MG63 (cell line): ENCODE measurements around the gene GRHL3. TPM values are rescaled to one million over a fixed set of nuclear protein-coding genes. Genes with fewer than 3 reads are reported as not detected.
A peak's percentile ranks its signal among the peaks of the same experiment; 100 is the strongest.

ENCODE experiments used
- DNase-seq: peaks from one replicate; pipeline ENCODE4 v3.0.0-alpha.2; 2020
- H3K27me3 ChIP-seq: fragments of 250-450 bp; sonication (Bioruptor Pico); 2 replicates; pipeline ENCODE4 v1.5.1; 2020; ENCODE audit warnings: mild to moderate bottlenecking, moderate library complexity
- H3K36me3 ChIP-seq: fragments of 250-450 bp; sonication (Bioruptor Pico); 2 replicates; pipeline ENCODE4 v1.5.1; 2020; ENCODE audit warnings: mild to moderate bottlenecking, moderate library complexity
- H3K4me3 ChIP-seq: fragments of 250-450 bp; sonication (Bioruptor Pico); 2 replicates; pipeline ENCODE4 v1.5.1; 2020; ENCODE audit warnings: mild to moderate bottlenecking, moderate library complexity
- H3K9me3 ChIP-seq: fragments of 250-450 bp; sonication (Bioruptor Pico); 2 replicates; pipeline ENCODE4 v1.5.1; 2020; ENCODE audit warnings: mild to moderate bottlenecking, moderate library complexity
- total RNA-seq: library from RNA; depleted of rRNA; stranded (reverse); fragments of >200 nt; shearing (Covaris generic); gene quantifications from 2 replicates; pipeline ENCODE4 v1.2.3, GENCODE V29; 2014; ENCODE audit warnings: low replicate concordance

Gene GRHL3
- total RNA-seq, 1 experiment from 2014 or later, result not detected

DNA sequence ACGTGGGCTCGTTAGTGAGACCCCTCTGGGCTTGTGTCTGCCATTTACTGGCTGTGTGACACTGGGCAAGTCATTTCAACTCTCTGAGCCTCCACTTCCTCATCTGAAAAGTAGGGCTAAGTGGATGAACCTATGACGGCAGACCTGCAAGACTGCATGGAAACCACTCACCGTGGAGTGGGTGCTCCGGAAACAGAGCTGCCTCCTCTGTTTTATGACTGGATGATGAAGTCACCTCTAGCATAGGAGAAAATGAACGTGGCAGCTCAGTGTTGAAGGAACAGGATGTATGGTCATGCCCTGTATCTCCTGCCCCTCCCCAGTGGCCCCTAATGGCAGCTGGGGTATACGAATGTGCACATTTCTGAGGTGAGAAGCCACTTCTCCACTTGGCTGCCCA lies 53.9 kb downstream of the GRHL3 start:
- no peaks in the 10 kb centered on the region for H3K9me3 ChIP-seq
- no peaks in the 10 kb centered on the region for H3K36me3 ChIP-seq
- DNase-seq, result no peak
- H3K4me3 ChIP-seq, result no peak overlapping the region
- no peaks in the 10 kb centered on the region for H3K27me3 ChIP-seq

GRCh38 chr1:24373710-24374109 lies 54.6 kb downstream of the GRHL3 start:
- DNase-seq, result no peak
- H3K9me3 ChIP-seq, result no peaks in the 10 kb centered on the region
- no peak overlapping the region for H3K4me3 ChIP-seq
- no peaks in the 10 kb centered on the region for H3K36me3 ChIP-seq
- no peaks in the 10 kb centered on the region for H3K27me3 ChIP-seq

GRCh38 chr1:24374891-24375786 lies 56.0 kb downstream of the GRHL3 start:
- Histone ChIP-seq H3K27me3 (no peaks in the 10 kb centered on the region), H3K36me3 (no peaks in the 10 kb centered on the region), H3K4me3 (no peak overlapping the region), H3K9me3 (no peaks in the 10 kb centered on the region)
- DNase-seq, result no peak

DNA sequence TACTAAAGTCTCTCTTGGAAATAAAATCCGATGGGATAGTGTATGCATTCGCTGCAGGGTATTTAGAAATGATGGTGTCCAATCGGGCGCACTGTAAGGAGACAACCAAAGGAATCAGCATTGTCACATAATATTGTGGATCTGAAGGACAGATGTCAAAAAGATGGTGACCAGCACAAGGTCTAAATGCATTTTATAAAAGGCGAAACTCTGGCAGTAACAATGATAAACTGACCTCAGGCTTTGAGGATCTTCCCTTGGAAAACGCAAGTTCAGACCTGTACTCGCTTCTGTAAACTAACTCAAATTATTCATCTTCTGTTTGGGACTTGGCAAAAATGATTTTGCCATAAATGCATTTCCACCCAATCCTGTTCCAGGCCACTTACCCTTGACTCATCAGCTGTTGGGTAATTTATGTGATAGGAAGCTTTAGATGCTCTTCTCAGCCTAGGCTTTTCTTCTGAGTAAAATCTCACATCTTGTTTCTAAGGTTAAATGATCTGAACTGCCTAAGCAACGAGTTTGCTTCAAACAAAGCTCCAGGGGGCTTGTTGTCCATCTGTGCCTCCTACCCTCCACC lies 60.7 kb downstream of the GRHL3 start:
- DNase-seq, result peak; percentile 27
- Histone ChIP-seq H3K4me3 (no peak overlapping the region), H3K27me3 (no peaks in the 10 kb centered on the region), H3K9me3 (no peaks in the 10 kb centered on the region), H3K36me3 (no peaks in the 10 kb centered on the region)

DNA sequence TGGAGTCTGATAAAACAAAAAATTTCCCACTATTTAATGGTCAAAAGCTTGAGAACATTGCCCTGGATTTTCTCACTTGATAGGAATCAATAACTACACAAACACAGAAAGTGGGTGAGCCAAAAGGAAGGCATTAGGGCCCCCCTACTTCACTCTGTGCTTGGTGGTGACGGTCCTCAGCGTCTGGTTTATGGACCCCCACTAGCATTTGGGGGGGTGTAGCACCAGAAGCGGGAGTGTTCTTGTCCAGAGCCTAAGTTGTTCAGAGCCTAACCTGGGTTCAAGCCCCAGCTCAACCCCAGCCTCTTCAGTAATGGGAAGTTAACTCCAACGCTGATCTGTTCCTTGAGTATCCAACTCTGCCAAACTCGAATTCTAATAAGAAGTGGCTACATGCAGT lies 61.4 kb downstream of the GRHL3 start:
- Histone ChIP-seq H3K27me3 (no peaks in the 10 kb centered on the region), H3K4me3 (no peak overlapping the region), H3K9me3 (no peaks in the 10 kb centered on the region), H3K36me3 (no peaks in the 10 kb centered on the region)
- no peak for DNase-seq

DNA sequence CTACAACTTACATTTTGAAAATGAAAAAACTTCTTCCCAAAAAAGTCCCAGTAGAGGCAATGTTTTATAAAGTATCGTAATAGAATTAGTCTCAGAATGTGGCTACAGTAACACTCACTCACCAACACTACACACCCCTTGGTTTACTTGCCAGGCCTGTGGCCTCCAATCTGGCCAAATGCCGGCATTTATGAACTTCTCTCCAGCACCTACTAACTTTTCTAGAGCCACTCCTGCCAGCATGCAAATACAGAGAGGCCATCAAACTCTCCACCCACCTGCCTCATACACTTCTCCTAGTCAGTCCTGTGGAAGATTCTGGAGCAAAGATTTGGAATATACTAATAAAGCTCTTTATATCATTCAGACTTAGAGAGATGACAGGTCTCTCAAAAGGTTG lies 62.1 kb downstream of the GRHL3 start:
- Histone ChIP-seq H3K27me3 (no peaks in the 10 kb centered on the region), H3K36me3 (no peaks in the 10 kb centered on the region), H3K9me3 (no peaks in the 10 kb centered on the region), H3K4me3 (no peak overlapping the region)
- DNase-seq, result peak; percentile 57

DNA sequence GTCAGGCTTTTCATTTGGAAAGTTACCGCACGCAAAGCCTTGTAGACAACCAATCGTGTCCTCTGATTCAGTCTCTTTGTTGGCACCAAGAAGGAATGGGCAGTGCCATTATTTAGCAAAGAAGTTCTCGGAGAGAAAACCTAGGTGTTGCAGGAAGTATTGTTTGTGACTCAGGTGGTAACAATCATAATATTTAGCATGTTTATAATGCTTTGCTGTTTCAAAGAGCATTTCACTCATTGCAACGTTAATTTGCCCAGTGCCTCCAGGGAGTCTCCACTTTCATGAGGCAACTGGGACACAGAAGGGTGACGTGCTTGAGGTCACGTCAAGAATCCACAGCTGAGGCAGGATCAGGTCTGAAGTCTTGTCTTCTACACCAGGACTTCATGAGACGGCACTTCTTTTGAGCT lies 63.0 kb downstream of the GRHL3 start:
- Histone ChIP-seq H3K27me3 (no peaks in the 10 kb centered on the region), H3K36me3 (no peaks in the 10 kb centered on the region), H3K4me3 (no peak overlapping the region), H3K9me3 (no peaks in the 10 kb centered on the region)
- DNase-seq, result no peak

DNA sequence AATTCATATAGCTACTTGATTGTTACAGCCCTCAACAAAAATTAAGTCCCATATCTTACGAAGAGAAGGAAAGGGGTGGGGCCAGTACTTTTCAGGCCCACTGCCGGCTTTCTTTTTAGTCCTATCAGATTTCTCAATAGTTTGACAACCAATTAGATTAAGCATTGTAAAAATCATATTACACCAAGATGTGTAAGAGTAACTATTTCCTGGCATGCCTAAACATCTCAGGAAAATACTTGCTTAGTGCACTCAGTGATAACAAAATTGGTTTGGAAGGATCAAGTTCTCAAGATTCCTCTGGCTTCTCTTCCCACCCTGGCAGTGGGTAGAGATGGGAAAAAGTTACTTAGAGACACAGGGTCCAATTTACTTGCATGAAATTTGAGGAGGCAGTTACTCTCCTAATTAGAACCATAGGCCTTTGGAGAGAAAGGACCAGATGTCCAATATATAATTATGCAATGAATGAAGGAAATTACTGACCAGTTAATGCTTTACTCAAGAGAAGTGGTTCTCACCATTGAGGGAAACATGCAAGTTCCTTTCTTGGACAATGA lies 64.3 kb downstream of the GRHL3 start:
- no peak overlapping the region for H3K4me3 ChIP-seq
- H3K27me3 ChIP-seq, result no peaks in the 10 kb centered on the region
- no peaks in the 10 kb centered on the region for H3K9me3 ChIP-seq
- no peaks in the 10 kb centered on the region for H3K36me3 ChIP-seq
- DNase-seq, result no peak

- H3K27me3 ChIP-seq, result no peaks in the 10 kb centered on the region
- no peaks in the 10 kb centered on the region for H3K9me3 ChIP-seq
- no peaks in the 10 kb centered on the region; the same call in 1 of the 2 replicates for H3K36me3 ChIP-seq
- no peak overlapping the region for H3K4me3 ChIP-seq
- peak; percentile 50 for DNase-seq
Observed at GRCh38 chr1:24384251-24385090, 65.3 kb downstream of the GRHL3 start.

DNA sequence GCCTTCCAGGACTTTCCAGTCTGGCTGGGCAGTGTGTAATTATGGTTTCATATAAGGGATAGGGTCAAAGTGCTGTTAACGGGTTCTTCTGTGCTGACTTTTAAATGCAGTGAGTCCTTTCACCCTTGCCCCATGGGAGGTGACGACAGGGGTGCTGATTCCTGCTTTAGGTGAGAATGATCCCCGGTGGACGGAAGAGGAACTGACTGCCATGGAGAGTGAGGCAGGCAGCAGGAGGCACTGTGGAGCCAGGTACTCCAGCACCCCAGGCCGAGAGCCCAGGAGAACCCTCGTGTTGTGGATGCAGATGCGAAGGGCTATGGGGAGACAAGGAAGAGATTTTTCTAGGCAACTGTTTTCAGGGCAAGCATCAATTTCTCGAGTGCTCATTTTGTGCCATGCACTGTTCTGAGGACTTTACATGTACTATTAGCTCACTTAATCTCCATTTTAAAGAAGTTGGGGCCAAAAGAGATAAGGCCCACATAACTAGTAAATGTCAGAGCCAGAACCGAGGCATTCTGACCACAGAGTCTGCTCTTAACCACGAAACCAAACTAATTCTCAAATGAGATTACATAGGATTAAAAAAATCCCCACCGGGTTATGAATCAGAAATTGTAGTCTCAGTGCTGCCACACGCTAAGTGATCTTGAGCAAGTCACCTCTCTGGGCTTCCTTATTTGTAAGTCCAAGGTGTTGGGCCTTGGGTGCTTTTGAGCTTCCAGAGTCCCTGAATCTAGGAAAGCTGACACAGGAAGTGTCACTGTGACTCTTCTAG lies 66.2 kb downstream of the GRHL3 start:
- H3K4me3 ChIP-seq, result no peak overlapping the region
- H3K9me3 ChIP-seq, result no peaks in the 10 kb centered on the region
- DNase-seq, result no peak
- H3K36me3 ChIP-seq, result peaks cover 2% of the 10 kb centered on the region
- no peaks in the 10 kb centered on the region for H3K27me3 ChIP-seq

GRCh38 chr1:24386241-24386640 lies 67.1 kb downstream of the GRHL3 start:
- DNase-seq, result no peak
- Histone ChIP-seq H3K27me3 (no peaks in the 10 kb centered on the region), H3K36me3 (peaks cover 7% of the 10 kb centered on the region), H3K4me3 (no peak overlapping the region), H3K9me3 (no peaks in the 10 kb centered on the region)

GRCh38 chr1:24386931-24387330 lies 67.8 kb downstream of the GRHL3 start:
- H3K36me3 ChIP-seq, result peaks cover 7% of the 10 kb centered on the region

GRCh38 chr1:24387636-24388175 lies 68.5 kb downstream of the GRHL3 start:
- peaks cover 7% of the 10 kb centered on the region for H3K36me3 ChIP-seq
- no peaks in the 10 kb centered on the region for H3K9me3 ChIP-seq
- H3K27me3 ChIP-seq, result no peaks in the 10 kb centered on the region
- H3K4me3 ChIP-seq, result no peak overlapping the region
- DNase-seq, result no peak

More at GRCh38 chr1:24386931-24387330, 67.8 kb downstream of the GRHL3 start:
- no peaks in the 10 kb centered on the region for H3K27me3 ChIP-seq
- no peak overlapping the region for H3K4me3 ChIP-seq
- no peaks in the 10 kb centered on the region for H3K9me3 ChIP-seq
- DNase-seq, result no peak

DNA sequence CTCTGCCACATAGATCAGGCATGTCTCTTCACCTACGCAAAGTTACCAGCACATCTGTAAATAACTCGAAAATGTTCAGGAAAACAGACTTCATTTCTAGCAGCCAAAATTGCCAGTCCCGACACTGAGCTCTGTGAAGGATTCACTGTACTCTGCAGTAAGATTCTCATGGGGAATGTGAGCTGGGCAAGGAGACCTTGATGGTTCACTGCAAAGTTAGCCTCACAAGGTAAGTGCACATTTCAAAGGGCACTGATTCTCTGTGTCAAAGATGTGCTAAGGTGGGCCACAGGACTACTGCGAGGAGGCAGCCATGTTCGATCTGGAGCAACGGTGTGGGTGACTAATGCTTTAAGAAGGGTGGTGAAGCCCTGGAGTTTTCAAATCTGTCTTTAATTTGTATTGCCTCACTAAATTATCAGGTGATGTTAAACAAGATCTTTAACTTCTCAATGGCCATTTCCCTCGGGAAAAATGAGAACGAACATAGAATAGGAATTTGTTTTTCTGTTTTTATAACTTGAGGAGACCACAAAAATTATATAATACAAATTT lies 69.3 kb downstream of the GRHL3 start:
- no peaks in the 10 kb centered on the region for H3K9me3 ChIP-seq
- no peak for DNase-seq
- peaks cover 7% of the 10 kb centered on the region for H3K36me3 ChIP-seq
- no peak overlapping the region for H3K4me3 ChIP-seq
- no peaks in the 10 kb centered on the region for H3K27me3 ChIP-seq

DNA sequence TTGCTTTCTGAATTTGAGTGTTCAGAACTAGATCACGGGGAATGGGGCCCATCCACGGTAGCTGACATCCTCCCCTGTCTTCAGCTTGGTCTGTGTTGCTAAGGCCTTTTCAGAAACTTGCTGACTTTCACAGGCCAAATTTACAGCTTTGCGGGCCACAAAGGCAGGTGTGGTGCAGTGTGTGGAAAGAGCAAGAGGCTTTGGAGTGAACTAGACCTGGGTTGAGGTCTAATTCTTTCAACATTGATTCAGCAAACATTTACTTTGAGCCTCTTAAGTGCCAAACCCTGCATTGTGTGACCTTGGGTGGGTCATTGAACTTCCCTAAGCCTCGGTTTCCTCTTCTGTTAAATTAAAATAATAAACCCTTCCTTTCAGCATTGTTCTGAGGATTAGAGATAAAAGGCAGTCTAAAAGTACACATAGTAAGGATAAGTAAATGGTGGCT lies 70.1 kb downstream of the GRHL3 start:
- Histone ChIP-seq H3K4me3 (no peak overlapping the region), H3K27me3 (no peaks in the 10 kb centered on the region), H3K9me3 (no peaks in the 10 kb centered on the region), H3K36me3 (peaks cover 7% of the 10 kb centered on the region)
- no peak for DNase-seq
